Endothelial cell of umbilical vein (primary cell): ENCODE measurements around the gene GABARAP.

Experiments used
- EZH2 ChIP-seq: IDR thresholded peaks from 2 replicates; pipeline ENCODE4 v1.6.1; 2012; ENCODE audit warnings: borderline replicate concordance, low read depth, mild to moderate bottlenecking, moderate library complexity, low read length, inconsistent platforms; ENCODE audit not compliant: severe bottlenecking
- FOS ChIP-seq: IDR thresholded peaks from 2 replicates; pipeline ENCODE4 v1.6.1; 2011; ENCODE audit warnings: mild to moderate bottlenecking, low read length, moderate library complexity, borderline replicate concordance; ENCODE audit not compliant: insufficient read depth
- GATA2 ChIP-seq: IDR thresholded peaks from 2 replicates; pipeline ENCODE4 v1.7.0; 2011; ENCODE audit warnings: low read depth, mild to moderate bottlenecking, moderate library complexity, mixed read lengths, low read length; ENCODE audit not compliant: insufficient read length, insufficient read depth
- JUN ChIP-seq: IDR thresholded peaks from 2 replicates; pipeline ENCODE4 v1.6.1; 2011; ENCODE audit warnings: borderline replicate concordance, low read depth; ENCODE audit not compliant: insufficient read length, insufficient read depth
- MYC ChIP-seq: IDR thresholded peaks from one replicate; pipeline ENCODE4 v1.6.1; 2011; ENCODE audit warnings: mild to moderate bottlenecking, low read depth, low read length
- POLR2A ChIP-seq: IDR thresholded peaks from 2 replicates; pipeline ENCODE4 v1.6.1; 2012; ENCODE audit warnings: low read depth, mild to moderate bottlenecking, control low read depth, low read length
- POLR2AphosphoS5 ChIP-seq: IDR thresholded peaks from 2 replicates; pipeline ENCODE4 v1.6.1; 2012; ENCODE audit warnings: low read depth, mild to moderate bottlenecking, control low read depth, low read length, moderate library complexity; ENCODE audit not compliant: insufficient read depth
- TF ChIP-seq, protein P1 (sequence below): IDR thresholded peaks from 2 replicates; pipeline ENCODE4 v1.6.1; 2011; ENCODE audit not compliant: insufficient read depth, insufficient read length
- TF ChIP-seq, protein P2 (sequence below), 2 donors: IDR thresholded peaks; 1 replicate in 1 of 2; 2 replicates in 1 of 2; pipeline ENCODE4 v1.5.1; 2011; ENCODE audit warnings: low read length in 2 of 2, mild to moderate bottlenecking in 2 of 2, moderate library complexity in 2 of 2, control low read depth in 1 of 2, inconsistent platforms in 1 of 2, low read depth in 1 of 2; ENCODE audit not compliant: insufficient read depth in 1 of 2; ENCODE audit errors: extremely low read depth in 1 of 2

DNA sequence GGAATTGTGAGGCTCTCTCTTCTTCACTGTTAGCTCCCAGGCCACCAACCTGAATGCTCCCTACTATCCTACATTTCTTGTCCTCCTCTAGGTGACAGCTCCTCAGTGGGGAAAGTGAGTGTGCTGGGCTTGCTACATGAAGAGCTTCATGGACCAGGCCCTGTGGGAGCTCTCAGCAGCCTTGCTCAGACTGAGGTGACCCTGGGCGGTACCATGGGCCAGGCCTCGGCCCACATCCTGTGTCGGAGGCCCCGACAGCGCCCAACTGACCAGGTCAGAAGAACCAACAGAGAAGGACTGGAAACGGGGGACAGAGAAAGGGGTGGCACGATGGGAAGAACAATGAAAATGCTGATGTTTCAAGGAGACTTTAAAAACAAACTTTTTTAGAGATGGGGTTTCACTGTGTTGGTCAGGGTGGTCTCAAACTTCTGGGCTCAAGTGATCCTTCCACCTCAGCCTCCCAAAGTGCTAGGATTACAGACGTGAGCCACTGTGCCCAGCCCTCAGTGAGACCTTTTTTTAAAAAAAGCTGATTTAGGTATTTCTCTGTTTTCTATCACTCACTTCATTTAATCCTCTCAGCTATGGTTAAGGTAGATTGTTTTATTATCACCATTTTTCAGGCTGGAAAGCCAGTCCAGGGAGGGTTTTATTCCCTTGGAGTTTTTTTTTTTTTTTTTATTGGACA, 14.7 kb upstream of the GABARAP start:
- TF ChIP-seq, protein P1, sequence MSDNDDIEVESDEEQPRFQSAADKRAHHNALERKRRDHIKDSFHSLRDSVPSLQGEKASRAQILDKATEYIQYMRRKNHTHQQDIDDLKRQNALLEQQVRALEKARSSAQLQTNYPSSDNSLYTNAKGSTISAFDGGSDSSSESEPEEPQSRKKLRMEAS: no peak
- TF ChIP-seq, protein P2, sequence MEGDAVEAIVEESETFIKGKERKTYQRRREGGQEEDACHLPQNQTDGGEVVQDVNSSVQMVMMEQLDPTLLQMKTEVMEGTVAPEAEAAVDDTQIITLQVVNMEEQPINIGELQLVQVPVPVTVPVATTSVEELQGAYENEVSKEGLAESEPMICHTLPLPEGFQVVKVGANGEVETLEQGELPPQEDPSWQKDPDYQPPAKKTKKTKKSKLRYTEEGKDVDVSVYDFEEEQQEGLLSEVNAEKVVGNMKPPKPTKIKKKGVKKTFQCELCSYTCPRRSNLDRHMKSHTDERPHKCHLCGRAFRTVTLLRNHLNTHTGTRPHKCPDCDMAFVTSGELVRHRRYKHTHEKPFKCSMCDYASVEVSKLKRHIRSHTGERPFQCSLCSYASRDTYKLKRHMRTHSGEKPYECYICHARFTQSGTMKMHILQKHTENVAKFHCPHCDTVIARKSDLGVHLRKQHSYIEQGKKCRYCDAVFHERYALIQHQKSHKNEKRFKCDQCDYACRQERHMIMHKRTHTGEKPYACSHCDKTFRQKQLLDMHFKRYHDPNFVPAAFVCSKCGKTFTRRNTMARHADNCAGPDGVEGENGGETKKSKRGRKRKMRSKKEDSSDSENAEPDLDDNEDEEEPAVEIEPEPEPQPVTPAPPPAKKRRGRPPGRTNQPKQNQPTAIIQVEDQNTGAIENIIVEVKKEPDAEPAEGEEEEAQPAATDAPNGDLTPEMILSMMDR (IDR thresholded peaks at IDR 0.05; ENCODE audit: extremely low read depth in 1 of 2, insufficient read depth in 1 of 2, low read depth in 1 of 2, low read length in 2 of 2): no peak
- no peak for TF ChIP-seq EZH2
- TF ChIP-seq POLR2A: no peak
- TF ChIP-seq MYC: no peak
- TF ChIP-seq JUN: no peak
- TF ChIP-seq POLR2AphosphoS5: no peak
- no peak for TF ChIP-seq FOS
- no peak for TF ChIP-seq GATA2
